AG09309 (cell line): Measurements from ENCODE around the gene FN1.
"Not testable (repeated sequence)": the region's sequence is repeated elsewhere in the genome, so short reads cannot be mapped to it uniquely, and the experiment has no call there.

ENCODE experiments used
- DNase-seq: peaks from one replicate; pipeline ENCODE4 v3.0.0-alpha.2; 2010; ENCODE audit warnings: low read depth
- H3K4me3 ChIP-seq: 2 replicates; pipeline ENCODE4 v1.5.1; 2011; ENCODE audit warnings: mild to moderate bottlenecking, low read depth, low read length, moderate library complexity; ENCODE audit not compliant: control insufficient read depth
- CTCF ChIP-seq: IDR thresholded peaks from 2 replicates; pipeline ENCODE4 v1.5.1; 2011; ENCODE audit warnings: mild to moderate bottlenecking, low read depth, low read length, inconsistent platforms; ENCODE audit not compliant: insufficient read depth, control insufficient read depth; ENCODE audit errors: missing control alignments

Gene FN1

DNA sequence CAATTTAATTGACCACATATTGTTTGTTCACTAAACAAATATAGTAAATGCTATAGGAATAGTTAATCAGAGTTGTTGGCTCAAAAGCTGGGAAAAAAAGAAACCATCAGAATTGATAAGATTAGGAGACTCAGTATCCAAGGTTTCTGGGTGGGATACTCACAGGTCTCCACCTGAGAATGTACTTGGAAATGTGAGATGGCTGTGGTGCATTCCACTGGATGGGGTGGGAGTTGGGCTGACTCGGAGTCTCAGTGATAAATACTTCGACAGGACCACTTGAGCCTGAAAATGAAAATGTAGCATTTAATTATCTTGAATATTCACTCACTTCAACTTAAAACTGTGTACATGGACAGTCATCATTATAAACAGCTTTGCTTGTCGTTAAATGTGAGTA, 21.2 kb downstream of the FN1 start:
- H3K4me3 ChIP-seq = no peak overlapping the region
- no peak for TF ChIP-seq CTCF
- no peak for DNase-seq

DNA sequence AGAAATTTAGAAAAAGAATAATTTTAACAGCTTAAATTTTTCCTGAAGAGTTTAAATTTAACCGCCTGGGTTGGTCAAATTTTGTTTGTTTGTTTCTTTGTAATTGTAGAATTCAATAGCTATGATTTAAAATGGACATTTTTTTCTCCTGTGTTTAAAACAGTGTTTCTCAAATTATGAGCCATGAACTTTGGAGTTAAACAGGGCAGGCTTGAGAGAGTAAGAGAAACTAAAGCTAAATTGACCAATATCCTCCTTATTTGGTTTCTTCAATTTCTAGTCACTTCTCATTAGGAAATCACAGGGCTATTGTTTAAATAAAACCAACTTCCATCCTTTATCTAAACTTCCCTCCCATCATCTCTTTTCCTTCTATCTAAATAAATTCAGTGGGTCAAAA, 21.9 kb downstream of the FN1 start:
- DNase-seq = no peak
- TF ChIP-seq CTCF = no peak

GRCh38 chr2:215413484-215413777, 22.4 kb downstream of the FN1 start:
- H3K4me3 ChIP-seq = no peak overlapping the region
- TF ChIP-seq CTCF = no peak
- no peak for DNase-seq

More for the DNA sequence above, 21.9 kb downstream of the FN1 start:
- no peak overlapping the region for H3K4me3 ChIP-seq

DNA sequence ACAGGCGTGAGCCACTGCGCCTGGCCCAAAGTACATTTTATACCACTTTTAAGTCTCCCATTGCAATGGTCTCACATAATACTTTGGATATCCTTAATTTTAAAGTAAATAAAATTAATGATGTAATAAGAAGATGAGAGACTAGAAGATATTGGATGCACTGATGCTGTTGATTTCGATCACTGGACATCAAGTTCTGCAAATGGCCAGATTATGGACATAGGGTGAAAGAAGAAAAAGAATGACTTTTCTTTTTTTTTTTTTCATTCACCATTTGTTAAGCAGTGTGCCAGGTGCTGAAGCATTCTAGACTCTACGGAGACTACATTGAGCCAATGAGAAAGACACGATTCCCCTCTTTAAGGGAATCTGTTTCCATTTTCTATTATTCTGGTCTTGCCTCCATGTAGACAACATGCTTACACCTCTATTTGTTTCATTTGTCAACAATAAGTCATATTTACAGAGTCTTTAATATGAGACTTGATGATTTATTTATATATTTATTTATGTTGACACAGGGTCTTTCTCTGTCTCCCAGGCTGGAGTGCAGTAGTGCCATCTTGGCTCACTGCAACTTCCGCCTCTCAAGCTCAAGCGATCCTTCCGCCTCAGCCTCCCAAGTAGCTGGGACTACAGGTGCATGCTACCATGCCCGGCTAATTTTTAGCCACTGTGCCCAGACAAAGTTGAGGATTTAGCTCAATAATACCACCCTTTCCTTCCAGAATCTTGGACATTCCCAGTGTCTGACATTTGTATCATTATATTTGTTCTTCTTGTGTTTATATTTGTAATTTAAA, 23.7 kb downstream of the FN1 start:
- no peak for TF ChIP-seq CTCF
- no peak for DNase-seq
- no peak overlapping the region for H3K4me3 ChIP-seq

- peak; percentile 93 for DNase-seq
- H3K4me3 ChIP-seq = no peak overlapping the region
- TF ChIP-seq CTCF = no peak
Observed at GRCh38 chr2:215410932-215411285, 25.0 kb downstream of the FN1 start.

DNA sequence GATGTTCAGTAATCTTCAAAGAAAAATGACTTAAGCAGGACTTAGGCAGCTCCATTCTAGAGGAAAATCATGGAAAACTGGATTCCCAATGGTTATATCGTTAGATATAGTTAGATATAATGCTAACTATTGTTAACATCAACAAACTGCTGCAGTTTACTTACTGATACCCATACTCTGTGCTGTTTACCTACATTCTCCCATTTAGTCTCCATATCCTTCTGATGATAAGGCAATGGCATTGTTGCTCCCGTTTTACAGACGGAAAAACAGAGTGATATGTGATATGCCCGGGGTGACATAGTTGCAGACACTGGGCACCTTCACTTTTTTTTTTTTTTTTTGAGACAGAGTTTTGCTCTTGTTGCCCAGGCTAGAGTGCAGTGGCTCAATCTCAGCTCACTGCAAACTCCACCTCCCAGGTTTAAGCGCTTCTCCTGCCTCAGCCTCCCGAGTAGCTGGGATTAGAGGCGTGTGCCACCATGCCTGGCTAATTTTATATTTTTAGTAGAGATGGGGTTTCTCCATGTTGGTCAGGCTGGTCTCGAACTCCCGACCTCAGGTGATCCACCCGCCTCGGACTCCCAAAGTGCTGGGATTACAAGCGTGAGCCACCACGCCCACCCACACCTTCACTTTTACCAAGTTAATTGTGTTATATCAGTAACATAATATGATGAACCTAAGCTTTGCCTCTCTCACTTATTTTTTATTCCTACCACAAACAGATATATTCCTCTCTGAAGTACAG, 25.5 kb downstream of the FN1 start:
- DNase-seq, H3K4me3 ChIP-seq: not testable (repeated sequence)

DNA sequence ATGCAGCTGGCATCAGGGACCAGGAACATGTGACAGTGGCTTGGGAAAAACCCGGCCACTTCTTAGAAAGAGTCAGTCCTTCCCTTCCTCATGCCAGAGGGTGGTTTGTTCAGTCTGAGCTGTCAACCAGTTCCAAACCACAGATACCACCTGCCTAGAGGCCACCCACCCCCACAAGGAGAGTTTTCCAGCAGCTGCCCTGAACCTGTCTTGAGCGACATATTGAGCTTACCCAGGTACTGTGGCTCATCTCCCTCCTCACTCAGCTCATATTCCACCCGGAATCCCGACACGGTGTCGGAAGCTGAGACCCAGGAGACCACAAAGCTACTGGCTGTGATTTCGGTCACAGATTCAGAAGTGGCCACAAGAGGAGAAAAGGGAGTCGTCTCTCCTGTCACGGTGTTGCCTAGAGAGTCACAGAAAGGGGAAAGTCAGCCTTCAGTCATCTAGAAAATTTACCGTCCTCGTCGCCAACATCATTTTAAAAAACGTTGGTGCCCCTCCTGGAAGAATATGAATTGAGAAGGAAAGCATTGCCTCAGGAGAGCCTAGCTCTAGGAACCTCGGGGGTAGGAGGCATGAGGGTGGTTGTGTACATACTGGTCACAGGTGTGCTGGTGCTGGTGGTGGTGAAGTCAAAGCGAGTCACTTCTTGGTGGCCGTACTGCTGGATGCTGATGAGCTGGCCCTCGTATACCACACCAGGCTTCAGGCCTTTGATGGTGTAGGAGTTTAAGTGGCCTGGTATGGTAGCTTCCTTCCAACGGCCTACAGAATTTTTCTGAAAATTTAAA, 26.3 kb downstream of the FN1 start:
- no peak for TF ChIP-seq CTCF
- H3K4me3 ChIP-seq = no peak overlapping the region
- no peak for DNase-seq

DNA sequence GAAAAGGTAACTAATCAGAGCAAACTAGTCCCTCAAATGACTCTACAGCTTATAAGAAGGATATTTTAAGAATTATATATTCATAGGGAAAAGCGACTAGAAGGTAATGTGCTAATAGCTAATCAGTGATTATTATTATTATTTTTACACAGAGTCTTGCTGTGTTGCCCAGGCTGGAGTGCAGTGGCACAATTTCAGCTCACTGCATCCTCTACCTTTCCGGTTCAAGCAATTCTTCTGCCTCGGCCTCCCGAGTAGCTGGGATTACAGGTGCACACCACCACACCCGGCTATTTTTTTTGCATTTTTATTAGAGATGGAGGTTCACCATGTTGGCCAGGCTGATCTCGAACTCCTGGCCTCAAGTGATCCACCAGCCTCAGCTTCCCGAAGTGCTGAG, 27.4 kb downstream of the FN1 start:
- H3K4me3 ChIP-seq, DNase-seq: not testable (repeated sequence)
